HEK293T (cell line): ENCODE measurements around the gene MKLN1.

Experiments
- CTCF ChIA-PET: fragments of 350-600 bp; formaldehyde crosslinking; extraction: SDS; loops from one replicate; lab custom pipeline; 2021; ENCODE audit warnings: antibody characterized with exemption, inconsistent platforms; lab: Yijun Ruan, JAX
- POLR2A ChIA-PET: fragments of 350-600 bp; formaldehyde crosslinking; extraction: SDS; loops from one replicate; lab custom pipeline; 2020; ENCODE audit warnings: antibody characterized with exemption, inconsistent platforms; lab: Yijun Ruan, JAX
- DNase-seq: peaks from one replicate; pipeline ENCODE4 v3.0.0; 2012; ENCODE audit warnings: mixed read lengths; ENCODE audit errors: extremely low spot score
- ARNT ChIP-seq: fragments of 450-650 bp; IDR thresholded peaks from 2 replicates; pipeline ENCODE4 v1.6.1; 2017; ENCODE audit warnings: mild to moderate bottlenecking
- BHLHE40 ChIP-seq: fragments of 450-650 bp; IDR thresholded peaks from 2 replicates; pipeline ENCODE4 v1.6.1; 2016; ENCODE audit warnings: mild to moderate bottlenecking, moderate library complexity, borderline replicate concordance
- CTBP1 ChIP-seq: fragments of 450-650 bp; IDR thresholded peaks from 2 replicates; pipeline ENCODE4 v1.6.1; 2016; ENCODE audit warnings: borderline replicate concordance
- ELF4 ChIP-seq: fragments of 450-650 bp; IDR thresholded peaks from 2 replicates; pipeline ENCODE4 v1.6.1; 2017; ENCODE audit warnings: antibody characterized with exemption
- FOXA1 ChIP-seq: fragments of 450-650 bp; IDR thresholded peaks from 2 replicates; pipeline ENCODE4 v1.6.1; 2016; ENCODE audit warnings: mild to moderate bottlenecking
- FOXK2 ChIP-seq: fragments of 450-650 bp; IDR thresholded peaks from 2 replicates; pipeline ENCODE4 v1.6.1; 2016; ENCODE audit warnings: mild to moderate bottlenecking
- FOXM1 ChIP-seq: fragments of 450-650 bp; IDR thresholded peaks from 2 replicates; pipeline ENCODE4 v1.6.1; 2017; ENCODE audit warnings: mild to moderate bottlenecking, borderline replicate concordance
- HDGF ChIP-seq: fragments of 450-650 bp; IDR thresholded peaks from 2 replicates; pipeline ENCODE4 v1.6.1; 2017; ENCODE audit warnings: antibody characterized with exemption, borderline replicate concordance
- L3MBTL2 ChIP-seq: fragments of 450-650 bp; conservative IDR thresholded peaks from 2 replicates; pipeline ENCODE4 v1.6.1; 2016; ENCODE audit warnings: mild to moderate bottlenecking
- LEF1 ChIP-seq: fragments of 450-650 bp; IDR thresholded peaks from 2 replicates; pipeline ENCODE4 v1.6.1; 2017; ENCODE audit warnings: mild to moderate bottlenecking, borderline replicate concordance
- NFRKB ChIP-seq: fragments of 450-650 bp; IDR thresholded peaks from 2 replicates; pipeline ENCODE4 v1.6.1; 2016; ENCODE audit warnings: mild to moderate bottlenecking, moderate library complexity
- SP1 ChIP-seq: fragments of 450-650 bp; IDR thresholded peaks from 2 replicates; pipeline ENCODE4 v1.6.1; 2017
- SUZ12 ChIP-seq: fragments of 450-650 bp; IDR thresholded peaks from 2 replicates; pipeline ENCODE4 v1.6.1; 2016; ENCODE audit warnings: mild to moderate bottlenecking
- TARDBP ChIP-seq: fragments of 450-650 bp; IDR thresholded peaks from 2 replicates; pipeline ENCODE4 v1.6.1; 2016
- ZNF384 ChIP-seq: fragments of 450-650 bp; IDR thresholded peaks from 2 replicates; pipeline ENCODE4 v1.6.1; 2016
- TF ChIP-seq, protein P1 (sequence below): fragments of 450-650 bp; IDR thresholded peaks from 2 replicates; pipeline ENCODE4 v1.6.1; 2016

MKLN1 gene

DNA sequence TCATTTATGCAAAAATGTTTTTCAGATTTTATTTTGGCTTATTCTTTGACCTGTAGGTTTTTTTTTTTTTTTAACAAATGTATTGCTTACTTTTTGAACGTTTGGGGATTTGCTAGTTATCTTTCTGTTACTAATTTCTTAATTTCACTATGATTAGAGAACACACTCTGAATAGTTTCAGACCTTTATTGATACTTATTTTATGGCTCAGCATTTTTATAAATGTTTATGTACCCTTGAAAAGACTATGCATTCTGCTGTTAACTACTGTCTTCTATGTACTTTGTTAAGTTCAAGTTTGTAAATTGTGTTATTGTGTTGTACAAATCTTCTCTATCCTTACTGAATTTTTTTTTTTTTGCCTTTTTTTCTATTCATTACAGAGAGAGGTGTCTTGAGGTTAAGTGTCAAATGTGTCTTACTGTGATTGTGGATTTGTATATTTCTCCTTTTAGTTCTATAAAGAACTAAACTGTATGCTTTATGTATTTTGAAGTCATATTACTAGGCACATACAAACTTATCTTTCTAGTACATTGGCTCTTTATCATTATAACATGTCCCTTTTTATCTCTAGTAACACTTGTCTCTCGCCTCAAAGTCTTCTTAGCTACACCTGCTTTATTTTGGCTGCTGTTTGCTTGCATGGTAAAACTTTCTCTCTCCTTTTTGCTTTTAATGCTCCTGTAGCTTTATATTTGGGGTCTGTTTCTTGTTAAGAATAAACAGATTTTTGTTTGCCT lies 8.1 kb downstream of the MKLN1 start:
- POLR2A ChIA-PET, result no interaction called here
- CTCF ChIA-PET, result no interaction called here
- no peak for TF ChIP-seq HDGF
- TF ChIP-seq L3MBTL2, result no peak
- TF ChIP-seq FOXK2, result no peak
- no peak for TF ChIP-seq BHLHE40
- TF ChIP-seq SUZ12, result no peak
- TF ChIP-seq FOXM1, result no peak
- TF ChIP-seq TARDBP, result no peak
- no peak for TF ChIP-seq NFRKB
- TF ChIP-seq ELF4, result no peak
- no peak for DNase-seq

DNA sequence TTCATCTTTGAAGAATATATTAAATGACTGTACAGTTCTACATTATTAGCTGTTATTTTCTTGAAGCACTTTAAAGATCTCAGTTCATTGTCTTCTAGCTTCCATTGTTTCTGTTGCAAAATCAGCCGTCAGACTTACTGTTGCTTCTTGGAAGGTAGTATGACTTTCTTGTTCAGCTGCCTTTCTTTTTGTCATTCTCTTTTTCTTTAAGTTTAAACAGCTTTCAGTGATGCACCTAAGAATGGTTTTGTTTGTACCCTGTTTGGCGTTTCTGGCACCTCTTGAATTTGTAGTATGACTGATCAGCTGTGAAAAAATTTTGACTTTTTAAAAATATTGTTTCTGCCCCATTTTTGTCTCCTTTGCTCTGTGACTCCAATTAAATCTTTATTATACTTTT lies 9.3 kb downstream of the MKLN1 start:
- TF ChIP-seq SP1 (no peak), HDGF (no peak), ELF4 (no peak), CTBP1 (no peak), FOXA1 (no peak), FOXK2 (no peak), LEF1 (no peak), L3MBTL2 (no peak), BHLHE40 (no peak), ARNT (no peak), NFRKB (no peak), FOXM1 (no peak), SUZ12 (no peak), TARDBP (no peak), ZNF384 (no peak)
- TF ChIP-seq, protein P1, sequence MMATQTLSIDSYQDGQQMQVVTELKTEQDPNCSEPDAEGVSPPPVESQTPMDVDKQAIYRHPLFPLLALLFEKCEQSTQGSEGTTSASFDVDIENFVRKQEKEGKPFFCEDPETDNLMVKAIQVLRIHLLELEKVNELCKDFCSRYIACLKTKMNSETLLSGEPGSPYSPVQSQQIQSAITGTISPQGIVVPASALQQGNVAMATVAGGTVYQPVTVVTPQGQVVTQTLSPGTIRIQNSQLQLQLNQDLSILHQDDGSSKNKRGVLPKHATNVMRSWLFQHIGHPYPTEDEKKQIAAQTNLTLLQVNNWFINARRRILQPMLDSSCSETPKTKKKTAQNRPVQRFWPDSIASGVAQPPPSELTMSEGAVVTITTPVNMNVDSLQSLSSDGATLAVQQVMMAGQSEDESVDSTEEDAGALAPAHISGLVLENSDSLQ, result no peak
- ChIA-PET POLR2A (no interaction called here), CTCF (no interaction called here)
- no peak for DNase-seq

DNA sequence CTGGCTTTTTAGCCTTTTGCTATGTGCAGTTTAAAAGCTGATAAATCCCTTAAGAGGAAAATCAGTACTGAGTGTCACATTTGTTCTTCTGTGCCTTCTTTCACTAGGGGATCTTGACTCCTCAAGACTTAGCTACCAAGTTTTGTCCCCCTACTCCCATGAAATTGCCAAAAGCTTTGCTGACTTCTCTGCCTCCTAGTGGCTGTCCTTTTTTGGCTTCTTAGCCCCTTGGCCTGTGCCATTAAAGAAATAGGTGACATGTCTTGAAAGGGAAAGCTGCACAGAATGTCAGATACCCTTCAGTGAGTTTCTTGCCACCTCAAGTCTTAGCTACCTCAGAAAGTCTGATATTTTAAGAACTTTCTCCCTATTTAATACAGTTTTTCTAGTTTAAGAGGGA lies 10.5 kb downstream of the MKLN1 start:
- TF ChIP-seq FOXK2 (no peak), ZNF384 (no peak), NFRKB (no peak), TARDBP (no peak), HDGF (no peak), LEF1 (no peak), FOXM1 (no peak), BHLHE40 (no peak), L3MBTL2 (no peak), ARNT (no peak), CTBP1 (no peak), FOXA1 (no peak)
- TF ChIP-seq, protein P1, result no peak
- POLR2A ChIA-PET, result no interaction called here
- no peak for DNase-seq
- CTCF ChIA-PET, result no interaction called here

DNA sequence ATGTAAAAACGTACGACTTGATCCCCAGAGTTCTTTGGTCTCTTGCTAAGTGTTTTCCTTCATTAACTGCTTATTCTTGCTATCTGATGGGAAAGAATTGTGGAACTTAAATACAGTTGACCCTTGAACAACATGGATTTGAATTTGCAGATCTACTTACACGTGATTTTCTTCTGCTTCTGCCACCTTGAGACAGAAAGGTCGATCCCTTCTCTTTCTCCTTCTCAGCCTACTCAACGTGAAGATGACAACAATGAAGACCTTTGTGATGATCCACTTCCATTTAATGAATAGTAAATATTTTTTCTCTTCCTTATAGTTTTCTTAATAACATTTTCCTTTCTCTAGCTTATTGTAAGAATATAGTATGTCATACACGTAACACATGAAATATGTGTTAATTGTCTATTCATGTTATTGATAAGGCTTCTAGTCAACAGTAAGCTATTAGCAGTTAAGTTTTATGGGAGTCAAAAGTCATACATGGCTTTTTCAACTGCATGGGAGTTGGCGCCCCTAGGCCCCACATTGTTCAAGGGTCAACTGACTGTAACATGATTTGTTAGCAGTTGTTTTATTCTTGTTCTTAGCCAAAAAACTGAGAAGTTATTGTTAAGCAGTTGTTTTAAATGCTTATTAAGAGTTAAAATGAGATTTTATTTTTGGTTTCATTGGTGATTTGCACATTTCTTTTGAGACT lies 11.2 kb downstream of the MKLN1 start:
- ChIA-PET POLR2A (no interaction called here), CTCF (no interaction called here)
- no peak for TF ChIP-seq FOXM1
- no peak for TF ChIP-seq NFRKB
- no peak for TF ChIP-seq FOXA1
- TF ChIP-seq ARNT, result no peak
- no peak for TF ChIP-seq LEF1
- no peak for TF ChIP-seq SUZ12
- TF ChIP-seq HDGF, result no peak
- no peak for TF ChIP-seq CTBP1
- no peak for TF ChIP-seq ELF4
- TF ChIP-seq ZNF384, result no peak
- TF ChIP-seq TARDBP, result no peak
- DNase-seq, result no peak

DNA sequence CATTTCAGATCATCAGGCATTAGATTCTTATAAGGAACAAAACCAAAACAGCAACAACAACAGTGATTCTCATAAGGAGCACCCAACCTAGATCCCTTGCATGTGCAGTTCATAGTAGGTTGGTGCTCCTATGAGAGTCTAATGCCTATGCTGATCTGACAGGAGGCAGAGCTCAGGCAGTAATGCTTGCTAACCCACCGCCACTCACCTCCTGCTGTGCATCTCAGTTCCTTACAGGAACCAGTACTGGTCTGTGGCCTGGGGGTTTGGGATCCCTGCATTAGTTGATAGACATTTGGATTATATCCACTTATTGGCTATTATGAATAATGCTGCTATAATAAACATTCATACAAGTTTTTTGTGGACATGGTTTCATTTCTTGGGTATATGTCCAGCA lies 14.0 kb downstream of the MKLN1 start:
- DNase-seq, result no peak
- CTCF ChIA-PET, result no interaction called here
- TF ChIP-seq ELF4, result no peak
- TF ChIP-seq NFRKB, result no peak
- TF ChIP-seq ZNF384, result no peak
- no peak for TF ChIP-seq SUZ12
- no peak for TF ChIP-seq FOXM1
- no peak for TF ChIP-seq FOXK2
- TF ChIP-seq FOXA1, result no peak
- TF ChIP-seq, protein P1, result no peak
- TF ChIP-seq BHLHE40, result no peak
- no peak for TF ChIP-seq L3MBTL2
- no peak for TF ChIP-seq SP1
- POLR2A ChIA-PET, result no interaction called here

DNA sequence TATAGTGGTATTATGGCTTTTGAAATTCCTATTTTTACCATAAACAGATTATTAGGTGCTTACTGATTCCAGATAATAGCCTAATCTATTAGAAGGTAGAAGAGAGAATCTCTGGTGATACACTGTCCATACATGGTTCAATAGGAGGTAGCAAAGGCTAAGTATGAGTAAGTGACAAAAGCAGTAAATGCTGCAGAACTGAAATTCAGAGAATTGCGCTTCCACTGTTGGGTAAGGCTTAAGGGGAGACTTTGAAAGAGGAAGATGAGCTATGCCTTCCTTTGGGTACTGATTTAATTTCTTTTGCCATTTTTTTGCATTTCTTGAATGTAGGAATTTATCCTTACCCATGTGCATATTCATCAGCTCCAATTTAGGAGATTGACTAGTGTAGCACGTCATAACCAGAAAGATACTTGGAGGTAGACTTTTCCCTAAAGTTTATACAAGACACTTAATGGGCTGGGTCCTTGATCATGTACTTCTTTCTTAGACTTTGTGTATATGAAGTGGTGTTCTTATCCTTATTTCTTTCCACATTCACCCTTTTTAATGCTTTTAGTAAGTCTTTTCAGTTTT lies 15.3 kb downstream of the MKLN1 start:
- CTCF ChIA-PET, result no interaction called here
- DNase-seq, result no peak
- POLR2A ChIA-PET, result no interaction called here
- TF ChIP-seq ARNT (no peak), LEF1 (no peak), NFRKB (no peak), SUZ12 (no peak), ZNF384 (no peak), ELF4 (no peak), L3MBTL2 (no peak), CTBP1 (no peak), HDGF (no peak), FOXM1 (no peak), FOXK2 (no peak), BHLHE40 (no peak), SP1 (no peak), TARDBP (no peak), FOXA1 (no peak)
- TF ChIP-seq, protein P1, result no peak
